A673 (cell line): ENCODE measurements around the gene CYBRD1. TPM values are rescaled to one million over a fixed set of nuclear protein-coding genes. Genes with fewer than 3 reads are reported as not detected.

Experiments used
- BruUV-seq: library from RNA; stranded (reverse); fragments of 400-500 nt; replicated peaks from 2 replicates; lab custom pipeline; 2021; lab: Mats Ljungman, UMichigan
- CTCF ChIA-PET: fragments of 300-600 bp; sonication (Branson Sonifier 250); formaldehyde crosslinking; loops from one replicate; lab custom pipeline; 2022; ENCODE audit warnings: antibody characterized with exemption; lab: Charles Lee
- POLR2A ChIA-PET: fragments of 300-600 bp; sonication (Branson Sonifier 250); formaldehyde crosslinking; loops from one replicate; lab custom pipeline; 2022; ENCODE audit warnings: antibody characterized with exemption; ENCODE audit not compliant: low non-redundant PET; lab: Charles Lee
- DNase-seq: peaks from one replicate; pipeline ENCODE4 v3.0.0-alpha.2; 2015; ENCODE audit warnings: low spot score
- H3K27ac ChIP-seq: fragments of 200-600 bp; sonication (generic); 2 replicates; pipeline ENCODE4 v1.5.1; 2016; ENCODE audit warnings: mixed run types, low read depth, mild to moderate bottlenecking, mixed read lengths, antibody characterized with exemption, low read length; ENCODE audit not compliant: poor library complexity, severe bottlenecking
- H3K27me3 ChIP-seq: fragments of 200-600 bp; sonication (generic); replicated peaks from 2 replicates; pipeline ENCODE4 v1.6.1; 2017; ENCODE audit warnings: mixed run types, low read depth, mild to moderate bottlenecking, mixed read lengths, antibody characterized with exemption, low read length; ENCODE audit not compliant: insufficient read depth, poor library complexity
- H3K36me3 ChIP-seq: fragments of 200-600 bp; sonication (generic); 2 replicates; pipeline ENCODE4 v1.6.1; 2016; ENCODE audit warnings: mixed run types, mild to moderate bottlenecking, mixed read lengths, antibody characterized with exemption, low read length; ENCODE audit not compliant: insufficient read depth, poor library complexity, severe bottlenecking
- H3K4me1 ChIP-seq: fragments of 200-600 bp; sonication (generic); 2 replicates; pipeline ENCODE4 v1.6.1; 2017; ENCODE audit warnings: mixed run types, mild to moderate bottlenecking, mixed read lengths, antibody characterized with exemption, low read length; ENCODE audit not compliant: insufficient read depth, poor library complexity, severe bottlenecking
- H3K4me3 ChIP-seq: fragments of 200-600 bp; sonication (generic); 2 replicates; pipeline ENCODE4 v1.5.1; 2016; ENCODE audit warnings: low read depth, mixed run types, mild to moderate bottlenecking, mixed read lengths, low read length; ENCODE audit not compliant: poor library complexity, severe bottlenecking
- H3K9me3 ChIP-seq: fragments of 200-600 bp; sonication (generic); 2 replicates; pipeline ENCODE4 v1.6.1; 2016; ENCODE audit warnings: mixed run types, low read depth, mild to moderate bottlenecking, mixed read lengths, antibody characterized with exemption, low read length; ENCODE audit not compliant: poor library complexity, severe bottlenecking
- EZH2 ChIP-seq: fragments of 200-600 bp; sonication (generic); IDR thresholded peaks from 2 replicates; pipeline ENCODE4 v1.6.1; 2017; ENCODE audit warnings: borderline replicate concordance, low read depth, mild to moderate bottlenecking, mixed read lengths, antibody characterized with exemption, low read length; ENCODE audit not compliant: poor library complexity, severe bottlenecking
- intact Hi-C: fragments of 100-400 bp; cut with micrococcal nuclease; formaldehyde crosslinking; loops from one replicate; pipeline ENCODE4 v1.10.0; 2022; ENCODE audit not compliant: unreplicated experiment
- total RNA-seq: library from RNA; stranded (reverse); gene quantifications from 2 replicates; pipeline ENCODE4 v1.2.3, GENCODE V29; 2021
- TF ChIP-seq, protein P1 (sequence below): fragments of 300-800, 200-600 bp; sonication (generic); conservative IDR thresholded peaks from 2 replicates; pipeline ENCODE4 v1.5.1; 2017; ENCODE audit warnings: low read depth, mild to moderate bottlenecking, antibody characterized with exemption, low read length, moderate library complexity, mixed read lengths

CYBRD1 gene
- total RNA-seq, 1 experiment from 2014 or later, result 7.3 TPM

GRCh38 chr2:171509945-171510731 is 12.1 kb upstream of the CYBRD1 start:
- no peak overlapping the region for H3K27ac ChIP-seq
- no TSS peak for BruUV-seq
- DNase-seq, result no peak
- no peak overlapping the region for H3K4me3 ChIP-seq
- CTCF ChIA-PET, result no interaction called here
- H3K9me3 ChIP-seq, result no peaks in the 10 kb centered on the region
- no peak for TF ChIP-seq EZH2
- TF ChIP-seq, protein P1, sequence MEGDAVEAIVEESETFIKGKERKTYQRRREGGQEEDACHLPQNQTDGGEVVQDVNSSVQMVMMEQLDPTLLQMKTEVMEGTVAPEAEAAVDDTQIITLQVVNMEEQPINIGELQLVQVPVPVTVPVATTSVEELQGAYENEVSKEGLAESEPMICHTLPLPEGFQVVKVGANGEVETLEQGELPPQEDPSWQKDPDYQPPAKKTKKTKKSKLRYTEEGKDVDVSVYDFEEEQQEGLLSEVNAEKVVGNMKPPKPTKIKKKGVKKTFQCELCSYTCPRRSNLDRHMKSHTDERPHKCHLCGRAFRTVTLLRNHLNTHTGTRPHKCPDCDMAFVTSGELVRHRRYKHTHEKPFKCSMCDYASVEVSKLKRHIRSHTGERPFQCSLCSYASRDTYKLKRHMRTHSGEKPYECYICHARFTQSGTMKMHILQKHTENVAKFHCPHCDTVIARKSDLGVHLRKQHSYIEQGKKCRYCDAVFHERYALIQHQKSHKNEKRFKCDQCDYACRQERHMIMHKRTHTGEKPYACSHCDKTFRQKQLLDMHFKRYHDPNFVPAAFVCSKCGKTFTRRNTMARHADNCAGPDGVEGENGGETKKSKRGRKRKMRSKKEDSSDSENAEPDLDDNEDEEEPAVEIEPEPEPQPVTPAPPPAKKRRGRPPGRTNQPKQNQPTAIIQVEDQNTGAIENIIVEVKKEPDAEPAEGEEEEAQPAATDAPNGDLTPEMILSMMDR, result no peak
- no peaks in the 10 kb centered on the region for H3K27me3 ChIP-seq
- POLR2A ChIA-PET, result interaction anchor here (0.6 kb wide), 1 partner anchor 329 kb away, joined by 17 read pairs; no protein-coding TSS in a partner anchor
- intact Hi-C loops, result no loop called here
- no peaks in the 10 kb centered on the region for H3K4me1 ChIP-seq
- H3K36me3 ChIP-seq, result no peaks in the 10 kb centered on the region

- H3K27me3 ChIP-seq, result no peaks in the 10 kb centered on the region
- H3K4me1 ChIP-seq, result no peaks in the 10 kb centered on the region
- no TSS peak for BruUV-seq
- CTCF ChIA-PET, result no interaction called here
- intact Hi-C loops, result no loop called here
- no peak overlapping the region for H3K27ac ChIP-seq
- DNase-seq, result no peak
- TF ChIP-seq EZH2, result no peak
- TF ChIP-seq, protein P1, result no peak
- POLR2A ChIA-PET, result no interaction called here
- H3K4me3 ChIP-seq, result no peak overlapping the region
- H3K36me3 ChIP-seq, result no peaks in the 10 kb centered on the region
- no peaks in the 10 kb centered on the region for H3K9me3 ChIP-seq
Observed at GRCh38 chr2:171512014-171512413, 10.3 kb upstream of the CYBRD1 start.

GRCh38 chr2:171512683-171513195 is 9.5 kb upstream of the CYBRD1 start:
- H3K4me3 ChIP-seq, result no peak overlapping the region
- DNase-seq, result no peak
- no peaks in the 10 kb centered on the region for H3K4me1 ChIP-seq
- H3K27ac ChIP-seq, result no peak overlapping the region
- intact Hi-C loops, result no loop called here
- H3K36me3 ChIP-seq, result no peaks in the 10 kb centered on the region
- ChIA-PET POLR2A (no interaction called here), CTCF (no interaction called here)
- H3K9me3 ChIP-seq, result no peaks in the 10 kb centered on the region
- no peak for TF ChIP-seq EZH2
- TF ChIP-seq, protein P1, result no peak
- BruUV-seq, result no TSS peak
- H3K27me3 ChIP-seq, result no peaks in the 10 kb centered on the region
